Lung (tissue), 16 donors: Measurements from ENCODE around the gene TMEM248. TPM values are rescaled to one million over a fixed set of nuclear protein-coding genes. Genes with fewer than 3 reads are reported as not detected.
A peak's percentile ranks its signal among the peaks of the same experiment; 100 is the strongest.
"Not testable (repeated sequence)": the region's sequence is repeated elsewhere in the genome, so short reads cannot be mapped to it uniquely, and the experiment has no call there.

ENCODE experiments used
- ATAC-seq: fragments of 200-7000 bp; cut with Tn5 transposase; one replicate; pipeline ENCODE4 v1.9.1; 2020; ENCODE audit warnings: moderate number of reproducible peaks; ENCODE audit not compliant: insufficient read depth, low FRiP score
- DNase-seq, 3 donors: peaks; one replicate each; pipeline ENCODE4 v3.0.0-alpha.2; 2013 to 2017
- H3K27ac ChIP-seq, 2 donors: one replicate each; pipeline ENCODE4 v1.5.1; 2013; ENCODE audit warnings: mild to moderate bottlenecking in 2 of 2, moderate library complexity in 2 of 2, control low read depth in 1 of 2, inconsistent platforms in 1 of 2, low read depth in 1 of 2, low read length in 1 of 2
- H3K27me3 ChIP-seq, 3 donors: one replicate each; pipeline ENCODE4 v1.5.1; 2013; ENCODE audit warnings: low read length in 2 of 3; ENCODE audit not compliant: control insufficient read depth in 3 of 3, insufficient read depth in 3 of 3
- H3K36me3 ChIP-seq, 4 donors: one replicate each; pipeline ENCODE4 v1.5.1; 2013; ENCODE audit warnings: low read length in 4 of 4, mild to moderate bottlenecking in 1 of 4, moderate library complexity in 1 of 4; ENCODE audit not compliant: control insufficient read depth in 4 of 4, insufficient read depth in 4 of 4
- H3K4me1 ChIP-seq, 5 donors: one replicate each; pipeline ENCODE4 v1.5.1; 2013; ENCODE audit warnings: low read length in 5 of 5, mild to moderate bottlenecking in 2 of 5, moderate library complexity in 1 of 5; ENCODE audit not compliant: control insufficient read depth in 5 of 5, insufficient read depth in 5 of 5
- H3K4me3 ChIP-seq: one replicate; pipeline ENCODE4 v1.5.1; 2013; ENCODE audit warnings: mild to moderate bottlenecking, control low read depth, moderate library complexity
- H3K9ac ChIP-seq, 2 donors: one replicate each; pipeline ENCODE4 v1.5.1; 2013; ENCODE audit warnings: low read length in 2 of 2, control low read depth in 1 of 2; ENCODE audit not compliant: insufficient read depth in 1 of 2
- H3K9me3 ChIP-seq, 4 donors: one replicate each; pipeline ENCODE4 v1.5.1; 2013; ENCODE audit warnings: low read length in 3 of 4, mild to moderate bottlenecking in 1 of 4, moderate library complexity in 1 of 4; ENCODE audit not compliant: control insufficient read depth in 4 of 4, insufficient read depth in 3 of 4
- WGBS, 2 donors: extraction: QIAGEN DNeasy Blood & Tissue Kit; methylation state at CpG; one replicate each; pipeline ENCODE4 v1.1.7; 2013; 5-methylcytosine and 5-hydroxymethylcytosine counted together
- long read RNA-seq, 5 donors: transcript quantifications; one replicate each; lab custom pipeline, GENCODE V29; 2026
- polyA plus RNA-seq, 2 donors: library from polyadenylated mRNA; stranded (reverse); fragments of 200-250 nt; gene quantifications; one replicate each; pipeline ENCODE4 v1.2.1, GENCODE V29; 2013
- total RNA-seq, 2 donors: library from RNA; depleted of rRNA in 1 of 2; stranded (reverse); fragments of >200 nt in 1 of 2; gene quantifications; one replicate each; pipeline ENCODE4 v1.2.1, GENCODE V29; 2014 to 2021
- TF ChIP-seq, protein P1 (sequence below): IDR thresholded peaks from 2 replicates; pipeline ENCODE4 v1.5.1; 2012; ENCODE audit warnings: mild to moderate bottlenecking; ENCODE audit errors: control extremely low read depth, extremely low read depth
- donor health status: control.
- donor health status: control.
- donor health status: Bipolar disorder and iron deficiency.
- donor health status: healthy.
- donor health status: DM: yes; HTN: yes; CAD: no.

TMEM248 gene
- total RNA-seq: 100 to 1,000 TPM in 1 of 2 donors, 10 to 100 TPM in 1; 74.2 to 114 TPM
- polyA plus RNA-seq: 10 to 100 TPM; 46.0 to 52.0 TPM
- long read RNA-seq, donor 1, full-length matches to known transcripts: 24 of 58 reads
- long read RNA-seq, donor 1, partial matches to known transcripts: 34 of 58 reads
- long read RNA-seq, donor 1, other reads (novel, unspliced or antisense): 0 of 58 reads
- long read RNA-seq, donor 2, full-length matches to known transcripts: 2 of 32 reads
- long read RNA-seq, donor 2, partial matches to known transcripts: 30 of 32 reads
- long read RNA-seq, donor 2, other reads (novel, unspliced or antisense): 0 of 32 reads
- long read RNA-seq, donor 3, full-length matches to known transcripts: 12 of 31 reads
- long read RNA-seq, donor 3, partial matches to known transcripts: 19 of 31 reads
- long read RNA-seq, donor 3, other reads (novel, unspliced or antisense): 0 of 31 reads
- long read RNA-seq, donor 4, full-length matches to known transcripts: 7 of 33 reads
- long read RNA-seq, donor 4, partial matches to known transcripts: 26 of 33 reads
- long read RNA-seq, donor 4, other reads (novel, unspliced or antisense): 0 of 33 reads
- long read RNA-seq, donor 5, full-length matches to known transcripts: 40 of 81 reads
- long read RNA-seq, donor 5, partial matches to known transcripts: 41 of 81 reads
- long read RNA-seq, donor 5, other reads (novel, unspliced or antisense): 0 of 81 reads

DNA sequence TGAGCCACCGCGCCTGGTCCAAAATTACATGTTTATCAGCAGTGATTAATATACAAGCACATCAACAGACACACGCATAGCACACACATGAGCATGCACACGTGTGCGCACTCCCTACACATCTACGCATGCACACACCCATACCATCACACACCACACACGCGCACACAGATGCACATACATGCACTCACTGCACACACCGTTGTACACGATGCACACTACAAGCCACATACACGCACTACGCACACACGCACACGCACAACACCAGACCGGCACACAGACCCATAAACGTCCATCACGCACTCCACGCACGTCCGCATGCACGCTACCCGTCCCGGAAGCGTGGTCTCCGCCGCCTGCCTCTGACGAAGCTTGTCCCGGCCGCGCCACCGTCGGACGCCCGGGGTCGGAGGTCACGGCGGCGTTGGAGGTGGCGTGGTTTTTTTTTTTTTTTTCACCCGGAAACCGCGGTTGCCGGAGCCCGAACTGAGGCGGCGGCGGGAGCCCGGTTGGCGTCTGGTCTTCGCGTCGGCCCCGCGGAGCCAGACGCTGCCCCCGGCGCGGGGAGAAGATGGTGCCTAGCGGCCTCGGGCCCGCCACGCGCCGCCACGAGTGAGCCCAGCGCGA lies at the start of gene TMEM248:
Gene TMEM248, plus strand, starts transcription at position 457 of the 627 bp plus-strand sequence. CDS start 20,641 bp downstream, outside the sequence.
- Histone ChIP-seq H3K9me3 (no peaks in the 10 kb centered on the region), H3K4me3 (peak within 1 kb of the TSS; percentile 100), H3K9ac (peak within 1 kb of the TSS; percentile 72 to 91), H3K4me1 (peaks cover 2 to 18% (median 13%) of the 10 kb centered on the region in 5 donors), H3K36me3 (peaks cover 0 to 9% (median 2%) of the 10 kb centered on the region in 4 donors), H3K27me3 (no peaks in the 10 kb centered on the region), H3K27ac (peak within 1 kb of the TSS; percentile 71 to 93)
- DNase-seq (peak; percentile 91 to 94 (median 91)), ATAC-seq (peak; percentile 94)
- TF ChIP-seq, protein P1, sequence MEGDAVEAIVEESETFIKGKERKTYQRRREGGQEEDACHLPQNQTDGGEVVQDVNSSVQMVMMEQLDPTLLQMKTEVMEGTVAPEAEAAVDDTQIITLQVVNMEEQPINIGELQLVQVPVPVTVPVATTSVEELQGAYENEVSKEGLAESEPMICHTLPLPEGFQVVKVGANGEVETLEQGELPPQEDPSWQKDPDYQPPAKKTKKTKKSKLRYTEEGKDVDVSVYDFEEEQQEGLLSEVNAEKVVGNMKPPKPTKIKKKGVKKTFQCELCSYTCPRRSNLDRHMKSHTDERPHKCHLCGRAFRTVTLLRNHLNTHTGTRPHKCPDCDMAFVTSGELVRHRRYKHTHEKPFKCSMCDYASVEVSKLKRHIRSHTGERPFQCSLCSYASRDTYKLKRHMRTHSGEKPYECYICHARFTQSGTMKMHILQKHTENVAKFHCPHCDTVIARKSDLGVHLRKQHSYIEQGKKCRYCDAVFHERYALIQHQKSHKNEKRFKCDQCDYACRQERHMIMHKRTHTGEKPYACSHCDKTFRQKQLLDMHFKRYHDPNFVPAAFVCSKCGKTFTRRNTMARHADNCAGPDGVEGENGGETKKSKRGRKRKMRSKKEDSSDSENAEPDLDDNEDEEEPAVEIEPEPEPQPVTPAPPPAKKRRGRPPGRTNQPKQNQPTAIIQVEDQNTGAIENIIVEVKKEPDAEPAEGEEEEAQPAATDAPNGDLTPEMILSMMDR: no peak
- WGBS, 2 donors: 1 to 2% methylated on average over 63 to 67 of the region's 67 CpGs

- no peak for ATAC-seq
- Histone ChIP-seq H3K27ac (no peak overlapping the region), H3K27me3 (no peaks in the 10 kb centered on the region), H3K9me3 (no peaks in the 10 kb centered on the region), H3K9ac (no peak overlapping the region), H3K36me3 (no peaks in the 10 kb centered on the region), H3K4me1 (peaks cover 0 to 1% (median 0%) of the 10 kb centered on the region in 5 donors), H3K4me3 (no peak overlapping the region)
- WGBS, 2 donors: 91 to 95% methylated on average over 3 of the region's 3 CpGs
- DNase-seq: no peak
- TF ChIP-seq, protein P1: no peak
These were observed 47.5 kb upstream of the TMEM248 start for GRCh38 chr7:66873476-66873875.

DNA sequence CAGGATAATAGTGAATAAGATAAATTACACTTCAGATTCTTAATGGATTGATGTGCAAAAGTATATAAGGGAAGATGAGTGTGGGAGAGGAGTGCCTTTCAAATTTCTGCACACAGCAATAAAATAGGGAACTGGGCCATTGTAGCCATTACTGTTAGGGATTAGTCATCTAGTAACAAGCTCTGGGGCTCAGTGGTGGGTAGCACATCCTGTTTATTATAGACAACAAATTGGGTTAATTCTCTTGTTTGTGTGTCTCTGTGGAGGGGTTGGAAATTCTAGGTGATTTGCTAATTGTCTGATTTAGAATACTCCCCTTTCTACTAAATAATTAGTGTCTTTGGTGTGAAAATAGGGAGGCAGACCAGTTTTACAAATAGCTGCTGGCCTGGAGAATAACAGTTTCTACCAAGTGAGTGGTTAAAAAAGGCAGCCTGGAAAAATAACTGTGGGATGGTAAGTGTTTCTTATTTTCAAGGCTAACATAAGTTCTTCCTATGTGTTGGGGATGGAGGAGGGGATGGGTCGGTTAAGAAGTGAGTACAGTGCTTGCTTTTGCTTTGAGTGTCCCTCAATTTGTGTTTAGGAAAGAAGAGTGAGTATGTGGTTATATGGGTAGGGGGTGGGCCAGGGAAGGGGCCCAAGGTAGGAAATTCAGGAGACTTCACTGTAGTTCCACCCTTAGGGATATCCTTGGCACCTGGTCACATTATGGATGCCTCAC lies 43.3 kb upstream of the TMEM248 start:
- H3K27me3 ChIP-seq: no peaks in the 10 kb centered on the region
- H3K4me1 ChIP-seq: peaks cover 0 to 2% (median 0%) of the 10 kb centered on the region in 5 donors
- H3K36me3 ChIP-seq: no peaks in the 10 kb centered on the region
- H3K9ac ChIP-seq: no peak overlapping the region
- no peaks in the 10 kb centered on the region for H3K9me3 ChIP-seq
- DNase-seq (no peak), ATAC-seq (no peak)
- H3K4me3 ChIP-seq: no peak overlapping the region
- no peak overlapping the region for H3K27ac ChIP-seq
- WGBS, 2 donors: 91% methylated on average over 1 of the region's 1 CpG
- TF ChIP-seq, protein P1: no peak

DNA sequence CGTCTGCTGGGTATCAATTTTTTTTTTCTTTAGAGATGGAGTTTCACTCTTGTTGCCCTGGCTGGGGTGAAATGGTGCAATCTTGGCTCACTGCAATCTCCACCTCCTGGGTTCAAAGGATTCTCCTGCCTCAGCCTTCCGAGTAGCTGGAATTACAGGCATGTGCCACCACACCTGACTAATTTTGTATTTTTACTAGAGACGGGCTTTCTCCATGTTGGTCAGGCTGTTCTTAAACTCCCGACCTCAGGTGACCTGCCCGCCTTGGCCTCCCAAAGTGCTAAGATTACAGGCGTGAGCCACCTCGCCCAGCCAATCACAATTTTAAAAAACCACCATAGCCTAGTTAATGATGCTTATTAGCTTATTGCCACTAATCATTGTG lies 42.7 kb upstream of the TMEM248 start:
- 95 to 96% methylated on average over 7 of the region's 7 CpGs for WGBS, 2 donors
- H3K9me3 ChIP-seq, H3K27ac ChIP-seq, H3K27me3 ChIP-seq, H3K4me3 ChIP-seq, DNase-seq, H3K9ac ChIP-seq, ATAC-seq, H3K4me1 ChIP-seq, H3K36me3 ChIP-seq: not testable (repeated sequence)
